Measurements from ENCODE around the gene SLC7A4.

SLC7A4 gene

DNA sequence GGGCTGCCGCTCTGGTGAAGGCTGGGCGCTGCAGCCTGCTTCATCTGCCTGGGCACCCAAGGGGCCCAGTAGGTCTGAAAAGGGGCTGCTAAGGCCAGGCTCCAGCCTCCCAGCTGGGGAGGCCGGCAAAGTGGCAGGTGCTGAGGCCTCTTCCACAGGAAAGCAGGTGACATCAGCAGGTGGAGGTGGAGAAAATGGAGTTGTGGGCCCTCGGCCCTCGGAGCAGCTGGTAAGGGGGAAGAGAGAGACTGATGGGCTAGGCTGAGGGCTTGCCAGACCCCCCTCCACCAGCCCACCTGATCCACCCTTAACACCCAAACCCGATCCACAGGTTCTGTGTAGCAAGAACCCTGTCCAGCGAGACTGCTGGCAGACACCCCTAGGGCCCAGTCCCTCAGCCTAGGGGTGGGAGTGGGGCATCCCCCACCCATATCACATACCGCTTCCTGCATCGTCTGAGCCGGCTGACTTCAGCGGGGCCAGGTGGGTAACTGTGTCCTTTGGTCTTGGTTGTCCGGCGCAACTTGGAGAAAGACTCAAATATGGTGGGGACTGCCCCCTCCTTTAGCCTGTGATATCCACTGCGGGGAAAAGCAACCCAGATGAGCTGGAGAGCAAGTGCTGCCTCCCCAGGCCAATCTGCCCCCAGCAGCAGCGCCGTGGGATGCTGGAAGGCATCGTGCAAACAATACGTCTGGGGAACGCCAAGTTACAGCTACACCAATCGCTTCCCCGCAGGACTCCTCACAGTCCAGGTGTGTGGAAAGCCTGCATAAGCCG, 32.0 kb downstream of the SLC7A4 start:
- no peak for DNase-seq

DNA sequence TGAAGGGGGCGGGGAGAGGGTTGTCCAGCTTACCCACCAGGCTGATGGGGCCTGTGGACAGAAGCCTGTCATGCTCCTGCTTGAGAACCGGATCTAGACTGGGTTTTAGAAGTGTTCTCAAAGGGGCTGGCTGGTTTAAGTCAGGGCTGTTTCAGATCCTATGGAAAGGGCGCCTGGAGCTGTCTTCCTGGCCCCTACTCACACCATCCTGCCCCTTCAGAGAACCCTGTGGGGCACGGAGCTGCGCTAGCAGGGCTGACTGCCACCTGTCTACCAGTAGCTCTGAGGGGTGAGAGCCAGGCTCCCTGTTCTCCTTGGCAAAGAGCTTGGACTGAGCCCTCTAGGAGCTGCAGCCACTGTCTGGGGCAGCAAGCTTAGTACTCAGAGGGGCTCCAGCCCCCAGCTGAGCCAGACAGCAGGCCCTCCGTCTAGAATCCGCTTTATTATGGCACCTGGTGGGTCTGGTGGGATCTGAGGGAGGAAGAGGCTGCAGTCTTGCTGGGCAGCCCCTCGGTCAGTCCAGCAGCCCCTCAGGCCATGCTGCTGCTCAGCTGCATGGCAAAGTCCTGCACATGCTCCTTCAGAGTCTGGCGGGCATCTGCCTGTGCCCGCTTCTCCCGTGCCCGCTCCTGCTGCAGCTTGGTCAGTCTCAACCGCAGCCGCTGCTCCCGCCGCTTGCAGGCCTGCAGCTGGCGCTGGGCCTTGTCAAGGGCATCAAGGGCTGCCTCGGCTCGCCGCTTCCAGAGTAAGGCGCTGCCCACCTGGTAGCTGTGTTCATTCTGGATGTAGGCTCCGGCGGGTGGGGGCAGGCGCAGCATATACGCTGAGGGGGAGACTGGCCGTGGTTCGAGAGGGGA, 32.8 kb downstream of the SLC7A4 start:
- DNase-seq = no peak

DNA sequence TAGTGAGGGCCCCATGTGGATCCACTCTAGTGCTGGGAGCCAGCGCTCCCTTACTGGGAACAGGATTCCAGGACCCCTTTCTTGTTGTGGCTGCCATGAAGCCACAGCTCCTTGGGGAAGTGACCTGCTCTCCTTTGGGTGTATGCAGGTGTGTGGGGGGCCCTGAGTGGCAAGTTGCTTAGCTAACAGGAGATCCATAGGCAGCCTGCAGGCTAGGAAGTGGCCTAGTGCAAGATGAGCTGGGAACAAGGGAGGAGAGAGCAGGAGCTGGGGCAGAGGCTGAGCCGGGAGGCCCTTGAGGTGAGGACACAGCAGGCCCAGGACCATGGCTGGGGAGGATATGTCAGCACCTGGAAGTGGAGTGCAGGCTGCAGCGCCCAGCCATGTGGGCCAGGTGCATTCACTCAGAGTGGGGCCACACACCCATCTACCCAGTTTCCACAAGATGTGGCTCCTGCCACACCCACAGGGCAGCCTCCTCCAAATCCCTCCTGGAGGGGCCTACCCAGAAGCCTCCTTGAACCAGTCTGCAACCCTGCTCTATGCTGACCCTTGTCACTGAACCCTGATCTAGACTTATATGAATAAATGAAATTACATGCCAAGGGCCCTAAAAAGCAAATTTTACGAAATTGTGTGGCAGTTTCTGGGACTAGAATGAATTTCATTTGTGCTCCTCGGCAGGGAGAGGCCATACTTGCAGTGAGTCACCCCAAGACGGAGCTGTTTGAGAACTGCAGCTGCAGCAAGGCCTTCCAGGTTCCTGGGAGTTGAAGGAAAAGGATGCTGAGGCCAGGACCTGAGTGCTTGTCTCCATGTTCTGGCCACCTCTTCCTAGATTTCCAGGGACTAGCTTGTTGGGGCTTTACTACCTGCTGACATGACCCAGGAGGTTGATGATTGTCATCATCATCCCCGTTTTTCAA, 33.7 kb downstream of the SLC7A4 start:
- DNase-seq = no peak

DNA sequence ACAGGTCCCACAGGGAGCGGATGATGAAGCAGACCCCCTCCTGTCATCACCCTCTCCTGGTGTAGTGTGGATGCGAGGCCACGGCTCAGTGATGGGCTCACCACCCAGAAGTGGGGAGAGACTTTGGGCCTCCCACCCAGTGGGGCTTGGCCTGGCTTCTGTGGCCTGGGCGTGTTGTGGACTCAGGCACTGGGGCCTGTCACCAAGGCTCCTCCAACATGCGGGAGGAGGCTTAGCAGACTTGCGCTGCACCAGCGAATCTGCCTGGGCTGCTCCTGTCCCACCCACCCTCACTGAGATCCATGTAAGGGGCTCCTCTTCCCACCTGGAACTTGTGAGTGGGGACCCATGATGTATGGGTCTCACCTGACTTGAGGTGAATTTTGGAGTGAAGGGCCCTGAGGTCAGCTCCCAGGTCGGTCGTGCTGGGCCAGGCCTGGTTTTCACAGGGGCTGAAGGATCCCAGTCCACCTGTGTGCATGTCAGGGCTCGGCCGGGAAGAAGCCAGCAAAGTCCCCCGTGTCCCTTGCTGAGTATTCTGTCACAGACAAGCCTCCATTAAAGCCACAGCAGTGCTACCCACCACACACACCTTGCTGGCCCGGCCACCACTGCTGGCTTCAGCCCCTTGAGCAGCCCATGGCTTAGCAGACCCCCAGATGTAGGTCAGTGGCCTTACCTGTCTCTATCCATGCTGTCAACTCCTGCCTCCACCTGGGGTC, 34.7 kb downstream of the SLC7A4 start:
- no peak for DNase-seq

DNA sequence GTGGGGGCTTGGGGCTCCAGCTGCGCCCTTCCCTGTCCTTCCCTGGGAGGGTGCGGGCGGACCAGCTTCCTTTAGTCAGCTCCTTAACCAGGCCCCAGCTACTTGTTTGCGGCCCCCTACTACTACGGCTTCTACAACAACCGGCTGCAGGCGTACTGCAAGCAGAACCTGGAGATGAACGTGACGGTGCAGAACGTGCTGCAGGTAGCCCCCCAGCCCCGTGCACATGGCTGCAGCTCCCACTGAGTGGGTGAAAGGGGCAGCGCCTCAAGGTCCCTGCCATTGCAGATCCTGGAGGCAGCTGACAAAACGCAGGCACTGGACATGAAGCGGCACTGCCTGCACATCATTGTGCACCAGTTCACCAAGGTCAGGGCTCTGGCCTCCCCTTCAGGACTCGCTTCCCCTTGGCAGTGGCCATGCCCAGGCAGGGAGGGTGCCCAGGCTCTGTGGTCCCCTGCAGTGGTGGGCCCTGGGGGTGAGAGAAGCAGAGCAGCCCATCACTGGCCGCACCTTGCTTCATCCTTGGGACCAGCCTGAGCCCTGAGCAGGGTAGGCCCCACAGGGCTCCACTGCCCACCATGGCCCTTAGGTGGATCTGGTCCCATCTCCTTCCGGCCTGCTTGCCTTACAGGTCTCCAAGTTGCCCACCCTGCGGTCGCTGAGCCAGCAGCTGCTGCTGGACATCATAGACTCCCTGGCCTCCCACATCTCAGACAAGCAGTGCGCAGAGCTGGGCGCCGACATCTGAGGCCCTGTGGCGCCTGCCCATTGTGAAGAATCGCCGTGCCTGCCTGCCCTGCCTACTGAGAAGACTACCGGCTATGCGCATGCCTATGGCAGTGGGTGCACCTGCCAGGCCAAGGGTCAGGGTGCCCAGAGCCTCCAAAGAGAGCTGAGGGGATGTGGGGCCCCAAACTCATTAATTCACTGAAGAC, 35.5 kb downstream of the SLC7A4 start:
- no peak for DNase-seq

DNA sequence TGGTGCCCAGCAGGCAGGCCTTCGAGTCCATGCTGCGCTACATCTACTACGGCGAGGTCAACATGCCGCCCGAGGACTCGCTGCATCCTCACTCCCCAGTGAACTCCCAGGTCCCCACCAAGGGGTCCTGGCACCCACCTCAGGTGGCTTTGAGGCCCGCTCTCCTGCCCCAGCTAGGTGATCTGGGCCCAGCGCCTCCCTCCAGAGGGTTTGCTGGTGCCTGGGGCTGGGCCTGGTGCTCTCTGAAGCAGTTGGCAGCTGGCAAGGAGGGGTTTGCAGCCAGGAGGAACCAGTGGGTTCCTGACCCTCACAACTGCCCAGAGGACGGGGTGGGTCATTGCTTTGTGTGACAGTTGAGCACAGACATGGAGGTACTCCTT, 36.3 kb downstream of the SLC7A4 start:
- no peak for DNase-seq

DNA sequence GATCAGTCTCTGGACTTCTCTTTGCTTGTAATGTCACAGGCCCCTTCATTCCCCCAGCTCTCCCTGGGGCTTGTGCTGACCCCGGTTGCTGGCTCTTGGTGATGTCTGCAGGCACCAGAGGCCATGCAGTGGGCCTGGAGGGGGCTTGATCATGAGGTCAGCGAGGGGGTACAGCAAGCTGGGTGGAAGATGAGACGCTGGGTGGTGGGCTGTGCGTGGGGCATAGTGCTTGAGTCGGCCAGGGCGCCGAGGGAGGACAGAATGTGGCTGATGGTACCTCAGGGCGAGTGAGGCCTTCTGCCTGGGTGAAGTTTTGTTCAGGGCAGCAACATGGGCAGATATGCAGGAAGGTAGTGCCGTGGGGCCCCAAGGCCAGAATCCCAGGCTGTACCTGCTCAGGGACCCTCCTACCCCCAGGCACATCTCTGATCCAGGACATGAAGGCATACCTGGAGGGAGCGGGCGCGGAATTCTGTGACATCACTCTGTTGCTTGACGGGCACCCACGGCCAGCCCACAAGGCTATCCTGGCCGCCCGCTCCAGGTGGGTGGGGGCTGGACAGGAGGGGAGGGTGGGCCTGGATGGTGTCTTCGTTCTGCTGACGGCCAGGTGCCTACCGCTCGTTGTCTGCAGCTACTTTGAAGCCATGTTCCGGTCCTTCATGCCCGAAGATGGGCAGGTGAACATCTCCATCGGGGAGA, 36.9 kb downstream of the SLC7A4 start:
- no peak for DNase-seq

DNA sequence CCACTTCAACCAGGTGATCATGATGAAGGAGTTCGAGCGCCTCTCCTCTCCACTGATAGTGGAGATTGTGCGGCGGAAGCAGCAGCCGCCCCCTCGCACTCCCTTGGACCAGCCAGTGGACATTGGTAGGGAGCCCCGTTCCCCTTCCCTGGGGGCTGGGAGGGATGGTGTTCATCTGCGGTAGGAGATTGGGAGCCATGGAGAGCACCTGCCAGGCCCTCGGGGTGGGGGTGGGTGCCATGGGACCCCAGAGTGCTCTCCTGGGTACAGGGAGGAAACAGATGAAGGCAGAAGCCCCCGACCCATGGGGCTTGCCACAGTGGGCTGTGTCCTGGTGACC, 37.5 kb downstream of the SLC7A4 start:
- DNase-seq = no peak

DNA sequence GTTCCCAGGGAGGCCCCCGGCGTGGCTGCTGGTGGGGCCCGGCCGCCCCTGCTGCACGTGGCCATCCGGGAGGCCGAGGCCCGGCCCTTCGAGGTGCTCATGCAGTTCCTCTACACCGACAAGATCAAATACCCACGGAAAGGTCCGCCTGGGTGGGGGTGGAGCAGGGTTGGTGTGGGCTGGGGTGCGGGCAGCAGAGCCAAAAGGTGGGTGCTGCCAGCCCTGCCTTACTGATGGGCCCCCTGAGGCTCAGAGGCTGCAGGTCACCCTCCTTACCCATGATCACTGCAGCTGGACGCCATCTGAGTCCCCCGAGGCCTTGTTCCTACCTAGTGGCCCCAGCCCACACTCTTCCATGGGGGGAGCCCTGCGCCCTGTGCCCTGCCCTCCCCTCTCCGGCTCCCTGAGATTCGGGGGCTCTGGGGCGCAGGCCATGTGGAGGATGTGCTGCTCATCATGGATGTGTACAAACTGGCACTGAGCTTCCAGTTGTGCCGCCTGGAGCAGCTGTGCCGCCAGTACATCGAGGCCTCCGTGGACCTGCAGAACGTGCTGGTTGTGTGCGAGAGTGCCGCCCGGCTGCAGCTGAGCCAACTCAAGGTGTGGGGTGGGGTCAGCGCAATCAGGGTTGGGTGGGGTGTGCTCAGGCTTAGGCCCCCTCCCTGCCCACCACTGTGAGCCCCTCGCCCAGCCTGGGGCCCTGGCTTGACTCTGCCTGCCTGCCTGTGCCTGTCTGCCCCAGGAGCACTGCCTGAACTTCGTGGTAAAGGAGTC, 38.0 kb downstream of the SLC7A4 start:
- no peak for DNase-seq

DNA sequence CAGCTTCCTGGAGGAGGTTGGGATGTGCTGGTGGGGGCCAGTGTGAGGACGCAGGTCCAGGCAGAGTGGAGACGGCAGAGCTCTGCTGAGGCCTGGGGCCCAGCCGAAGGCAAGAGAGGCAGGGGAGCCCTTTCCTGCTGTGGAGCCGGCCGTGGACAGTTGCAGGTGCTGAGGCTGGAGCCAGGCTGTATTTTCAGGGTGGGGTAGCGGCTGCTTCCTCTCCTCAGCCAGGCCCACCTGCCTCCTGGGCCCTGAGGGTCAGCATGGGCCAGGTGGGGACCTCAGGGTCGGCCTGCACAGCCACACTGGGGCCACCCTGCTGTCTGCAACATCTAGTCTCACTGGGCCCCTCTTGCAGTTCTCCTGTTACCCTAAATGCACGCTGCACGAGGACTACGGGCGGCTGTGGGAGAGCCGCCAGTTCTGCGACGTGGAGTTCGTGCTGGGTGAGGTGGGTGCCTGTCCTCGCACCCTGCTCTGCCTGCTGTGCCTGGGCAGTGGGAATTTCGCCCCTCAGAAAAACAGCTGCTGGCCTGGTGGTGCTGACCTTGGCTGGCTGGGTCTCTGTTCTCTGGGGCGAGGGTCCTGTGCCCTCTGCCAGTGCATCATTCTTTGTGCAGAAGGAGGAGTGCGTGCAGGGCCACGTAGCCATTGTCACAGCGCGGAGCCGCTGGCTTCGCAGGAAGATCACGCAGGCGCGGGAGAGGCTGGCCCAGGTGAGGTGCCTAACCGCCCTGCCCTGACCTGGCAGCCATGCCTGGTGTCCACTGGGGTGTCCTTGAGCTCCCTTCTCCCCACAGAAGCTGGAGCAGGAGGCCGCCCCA, 38.8 kb downstream of the SLC7A4 start:
- no peak for DNase-seq

DNA sequence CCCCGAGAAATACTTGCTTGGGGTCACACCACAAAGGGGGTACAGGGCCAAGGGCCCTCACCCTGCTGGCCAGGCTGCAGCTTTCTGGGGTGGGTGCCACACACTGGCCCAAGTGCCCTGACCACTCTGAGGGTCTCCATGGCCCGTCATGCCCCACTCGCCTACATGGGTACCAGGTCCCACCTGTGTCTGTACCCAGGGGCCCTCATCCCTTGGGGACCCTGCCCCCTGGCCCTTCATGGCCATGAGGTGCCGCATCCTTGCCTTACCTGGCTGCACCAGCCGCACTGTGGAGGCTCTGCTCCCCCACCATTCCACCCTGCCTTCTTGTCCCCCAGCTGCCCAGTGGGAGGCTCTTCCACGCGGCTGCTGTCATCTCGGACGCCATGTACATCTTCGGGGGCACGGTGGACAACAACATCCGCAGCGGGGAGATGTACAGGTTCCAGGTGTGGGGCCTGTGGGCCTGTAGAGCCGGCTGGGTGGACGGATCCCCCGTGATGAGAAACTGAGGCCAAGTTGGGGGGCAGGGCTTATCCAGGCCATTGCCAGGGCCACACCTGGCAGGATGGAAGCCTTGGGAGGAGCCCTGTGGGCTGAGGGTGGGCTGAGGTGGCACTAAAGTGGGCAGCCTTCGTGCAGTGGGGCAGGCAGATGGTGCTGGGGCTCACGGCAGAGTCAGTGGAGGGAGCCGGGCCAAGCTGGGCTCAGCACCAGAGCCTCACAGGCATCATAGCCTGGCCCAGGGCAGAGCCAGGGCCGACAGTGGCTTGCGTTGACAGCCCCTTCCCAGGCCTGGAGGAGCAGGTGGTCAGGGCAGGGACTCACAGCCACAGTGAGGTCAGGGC, 39.7 kb downstream of the SLC7A4 start:
- no peak for DNase-seq

DNA sequence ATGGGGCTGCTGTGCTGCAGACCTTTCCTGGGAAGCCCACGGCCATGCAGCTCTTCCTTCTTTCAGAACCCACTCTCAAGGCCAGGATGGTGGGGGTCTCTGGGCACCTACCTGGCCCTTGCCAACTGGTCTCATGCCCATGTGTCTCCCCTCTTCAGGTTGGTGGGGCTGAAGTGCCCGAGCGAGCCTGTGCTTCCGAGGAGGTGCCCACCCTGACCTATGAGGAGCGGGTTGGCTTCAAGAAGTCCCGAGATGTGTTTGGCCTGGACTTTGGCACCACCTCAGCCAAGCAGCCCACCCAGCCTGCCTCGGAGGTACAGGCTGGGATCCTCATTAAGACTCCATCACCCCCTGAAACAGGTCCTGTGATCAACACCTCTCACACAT, 40.3 kb downstream of the SLC7A4 start:
- DNase-seq = no peak

DNA sequence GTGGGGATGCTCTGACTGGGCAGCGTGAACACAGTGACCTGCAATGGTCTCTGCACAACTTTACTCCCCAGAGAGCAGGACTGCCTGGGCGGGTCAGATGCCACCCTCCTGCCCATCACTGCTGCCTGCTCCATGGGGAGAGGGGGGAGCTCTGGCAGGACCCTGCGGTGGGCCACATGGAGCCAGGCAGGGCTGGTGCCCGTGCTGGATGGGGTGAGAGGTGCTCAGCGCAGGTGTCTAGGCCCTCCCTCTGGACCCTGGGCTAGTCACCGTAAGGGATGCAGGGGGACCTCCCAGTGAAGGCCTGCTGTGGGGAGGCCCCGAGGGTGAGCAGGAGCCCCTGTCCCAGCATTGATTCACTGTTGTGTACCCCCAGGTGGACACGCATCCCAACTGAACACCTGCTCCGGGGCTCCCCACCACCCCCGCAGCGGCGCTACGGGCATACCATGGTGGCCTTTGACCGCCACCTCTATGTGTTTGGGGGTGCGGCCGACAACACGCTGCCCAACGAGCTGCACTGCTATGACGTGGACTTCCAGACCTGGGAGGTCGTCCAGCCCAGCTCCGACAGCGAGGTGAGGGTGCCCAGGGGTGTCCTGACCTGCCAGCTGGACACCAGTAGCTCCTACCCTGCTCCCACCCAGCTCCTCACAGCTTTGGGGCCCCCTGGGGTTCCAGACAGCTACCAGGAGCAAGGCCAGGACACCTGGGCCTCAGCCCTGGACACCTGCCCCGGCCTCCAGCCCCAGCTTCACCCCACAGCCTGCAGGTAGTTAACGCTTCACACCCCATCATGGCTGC, 40.9 kb downstream of the SLC7A4 start:
- DNase-seq = no peak

DNA sequence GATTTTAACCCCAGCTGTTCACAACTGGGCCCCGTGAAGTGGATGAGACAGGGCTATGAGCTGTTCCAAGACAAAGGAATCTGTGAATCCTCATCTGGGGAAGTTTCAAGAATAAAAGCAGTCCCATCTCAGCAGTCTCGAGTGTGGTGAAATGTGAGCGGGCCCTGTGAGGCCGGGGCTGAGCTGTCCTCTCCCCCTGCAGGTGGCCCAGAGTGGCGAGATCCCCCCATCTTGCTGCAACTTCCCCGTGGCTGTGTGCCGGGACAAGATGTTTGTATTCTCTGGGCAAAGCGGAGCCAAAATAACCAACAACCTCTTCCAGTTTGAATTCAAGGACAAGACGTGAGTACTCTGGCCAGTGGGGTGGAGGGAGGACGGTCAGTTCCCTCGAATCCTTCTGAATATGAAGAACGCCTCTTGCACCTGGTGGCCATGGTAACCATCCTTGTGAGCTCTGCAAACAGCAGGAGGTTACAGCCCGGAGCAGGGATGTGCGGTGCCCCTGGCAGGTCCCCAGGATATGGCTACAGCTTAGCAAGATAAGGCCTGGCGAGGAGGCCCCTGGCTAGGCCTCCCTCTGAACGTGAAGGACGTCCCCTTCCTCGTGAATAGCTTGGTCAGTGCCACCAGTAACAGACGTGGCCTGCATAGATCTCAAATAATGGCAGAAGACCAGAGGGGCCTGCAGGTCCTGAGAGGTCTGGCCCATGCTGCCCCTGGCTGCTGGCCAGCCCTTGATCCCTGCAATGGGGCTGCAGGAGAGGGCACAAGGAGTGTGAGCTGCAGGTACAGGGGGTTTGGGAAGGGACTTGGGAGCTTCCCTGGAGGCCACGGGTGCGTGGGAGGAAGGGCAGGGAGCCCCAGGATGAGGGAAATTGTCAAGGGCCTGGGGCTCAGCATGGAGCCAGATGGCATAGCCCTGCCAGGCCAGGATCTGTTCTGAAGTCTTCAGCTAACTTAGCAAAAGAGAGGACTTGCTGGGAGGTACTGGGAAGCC, 41.9 kb downstream of the SLC7A4 start:
- DNase-seq = no peak

All from anterior cingulate cortex (tissue), 58 donors.